Osteocyte (in vitro differentiated cells): ENCODE measurements around the gene SLC4A9. TPM values are rescaled to one million over a fixed set of nuclear protein-coding genes. Genes with fewer than 3 reads are reported as not detected.
"Not testable (repeated sequence)": the region's sequence is repeated elsewhere in the genome, so short reads cannot be mapped to it uniquely, and the experiment has no call there.

Source experiments
- DNase-seq: peaks from one replicate; pipeline ENCODE4 v3.0.0; 2021; ENCODE audit warnings: mixed read lengths; ENCODE audit not compliant: unreplicated experiment; ENCODE audit errors: extremely low spot score
- H3K27ac Mint-ChIP-seq: one replicate; pipeline ENCODE4 v1.8.0; 2021; ENCODE audit warnings: mild to moderate bottlenecking, mixed read lengths; ENCODE audit not compliant: unreplicated experiment
- H3K27me3 Mint-ChIP-seq: one replicate; pipeline ENCODE4 v1.8.0; 2021; ENCODE audit warnings: mixed read lengths; ENCODE audit not compliant: unreplicated experiment
- H3K36me3 Mint-ChIP-seq: one replicate; pipeline ENCODE4 v1.8.0; 2021; ENCODE audit warnings: mixed read lengths; ENCODE audit not compliant: unreplicated experiment
- H3K4me1 Mint-ChIP-seq: one replicate; pipeline ENCODE4 v1.8.0; 2021; ENCODE audit warnings: mixed read lengths; ENCODE audit not compliant: unreplicated experiment
- H3K4me3 Mint-ChIP-seq: one replicate; pipeline ENCODE4 v1.8.0; 2021; ENCODE audit warnings: mild to moderate bottlenecking, moderate library complexity, mixed read lengths; ENCODE audit not compliant: unreplicated experiment
- H3K9me3 Mint-ChIP-seq: one replicate; pipeline ENCODE4 v1.8.0; 2021; ENCODE audit warnings: mixed read lengths; ENCODE audit not compliant: unreplicated experiment
- total RNA-seq: library from RNA; stranded (reverse); gene quantifications from 2 replicates; pipeline ENCODE4 v1.2.1, GENCODE V29; 2021
- TF ChIP-seq, protein P1 (sequence below): fragments of 200-600 bp; sonication (generic); IDR thresholded peaks from 2 replicates; pipeline ENCODE4 v1.5.0; 2021; ENCODE audit warnings: antibody characterized with exemption, mild to moderate bottlenecking, moderate library complexity

The SLC4A9 gene
- total RNA-seq, 1 donor from 2014 or later: not detected

GRCh38 chr5:140420226-140420570 is 60.2 kb downstream of the SLC4A9 start:
- H3K27me3 Mint-ChIP-seq: no peaks in the 10 kb centered on the region
- no peaks in the 10 kb centered on the region for H3K9me3 Mint-ChIP-seq
- H3K27ac Mint-ChIP-seq: no peak overlapping the region
- H3K4me3 Mint-ChIP-seq: no peak overlapping the region
- peaks cover 11% of the 10 kb centered on the region for H3K36me3 Mint-ChIP-seq
- DNase-seq: no peak
- TF ChIP-seq, protein P1, sequence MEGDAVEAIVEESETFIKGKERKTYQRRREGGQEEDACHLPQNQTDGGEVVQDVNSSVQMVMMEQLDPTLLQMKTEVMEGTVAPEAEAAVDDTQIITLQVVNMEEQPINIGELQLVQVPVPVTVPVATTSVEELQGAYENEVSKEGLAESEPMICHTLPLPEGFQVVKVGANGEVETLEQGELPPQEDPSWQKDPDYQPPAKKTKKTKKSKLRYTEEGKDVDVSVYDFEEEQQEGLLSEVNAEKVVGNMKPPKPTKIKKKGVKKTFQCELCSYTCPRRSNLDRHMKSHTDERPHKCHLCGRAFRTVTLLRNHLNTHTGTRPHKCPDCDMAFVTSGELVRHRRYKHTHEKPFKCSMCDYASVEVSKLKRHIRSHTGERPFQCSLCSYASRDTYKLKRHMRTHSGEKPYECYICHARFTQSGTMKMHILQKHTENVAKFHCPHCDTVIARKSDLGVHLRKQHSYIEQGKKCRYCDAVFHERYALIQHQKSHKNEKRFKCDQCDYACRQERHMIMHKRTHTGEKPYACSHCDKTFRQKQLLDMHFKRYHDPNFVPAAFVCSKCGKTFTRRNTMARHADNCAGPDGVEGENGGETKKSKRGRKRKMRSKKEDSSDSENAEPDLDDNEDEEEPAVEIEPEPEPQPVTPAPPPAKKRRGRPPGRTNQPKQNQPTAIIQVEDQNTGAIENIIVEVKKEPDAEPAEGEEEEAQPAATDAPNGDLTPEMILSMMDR: no peak
- H3K4me1 Mint-ChIP-seq: peaks cover 15% of the 10 kb centered on the region

- Mint-ChIP-seq H3K4me1 (peaks cover 15% of the 10 kb centered on the region), H3K9me3 (no peaks in the 10 kb centered on the region), H3K27ac (no peak overlapping the region), H3K36me3 (peaks cover 10% of the 10 kb centered on the region), H3K27me3 (no peaks in the 10 kb centered on the region), H3K4me3 (no peak overlapping the region)
- TF ChIP-seq, protein P1: no peak
- DNase-seq: no peak
Measured at GRCh38 chr5:140420665-140421361, 60.8 kb downstream of the SLC4A9 start.

GRCh38 chr5:140421375-140421774 is 61.4 kb downstream of the SLC4A9 start:
- DNase-seq, H3K9me3 Mint-ChIP-seq, H3K27ac Mint-ChIP-seq, H3K4me3 Mint-ChIP-seq, H3K27me3 Mint-ChIP-seq, H3K36me3 Mint-ChIP-seq: not testable (repeated sequence)
- H3K4me1 Mint-ChIP-seq: peaks cover 15% of the 10 kb centered on the region

DNA sequence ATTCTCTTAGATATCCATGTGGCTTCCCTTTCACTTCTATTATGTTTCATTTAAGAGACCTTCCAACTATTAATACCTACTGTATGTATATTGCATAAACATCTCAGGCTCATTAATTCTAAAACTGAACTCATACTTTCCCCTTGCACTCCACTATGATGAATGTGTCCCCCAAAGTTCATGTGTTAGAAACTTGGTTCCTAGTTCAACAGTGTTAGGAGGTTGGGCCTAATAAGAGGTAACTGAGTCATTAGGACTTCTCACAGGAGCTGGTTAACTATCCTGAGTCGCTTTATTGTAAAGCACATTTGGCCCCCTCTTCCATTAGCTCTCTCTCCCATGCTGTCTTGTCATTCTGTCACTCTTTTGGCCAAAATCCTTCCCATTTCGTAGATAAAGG is 63.6 kb downstream of the SLC4A9 start:
- TF ChIP-seq, protein P1: no peak
- DNase-seq: no peak
- Mint-ChIP-seq H3K27ac (no peak overlapping the region), H3K36me3 (peaks cover 8% of the 10 kb centered on the region), H3K4me3 (no peak overlapping the region), H3K27me3 (no peaks in the 10 kb centered on the region), H3K4me1 (peaks cover 15% of the 10 kb centered on the region), H3K9me3 (no peaks in the 10 kb centered on the region)

DNA sequence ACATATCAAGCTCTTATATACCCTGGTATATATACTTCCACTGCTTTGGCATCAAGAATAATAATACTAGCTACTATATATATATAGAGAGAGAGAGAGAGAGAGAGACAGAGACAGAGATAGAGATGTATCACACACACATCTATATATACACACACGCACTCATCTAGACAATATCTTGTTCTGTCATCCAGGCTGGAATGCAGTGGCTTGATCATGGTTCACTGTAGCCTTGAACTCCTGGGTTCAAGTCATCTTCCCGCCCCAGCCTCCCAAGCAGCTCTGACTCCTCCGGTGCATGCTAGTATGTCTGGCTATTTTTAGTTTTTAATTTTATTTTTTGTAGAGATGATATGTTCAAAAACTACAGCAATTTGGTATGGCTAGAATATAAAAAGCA is 64.1 kb downstream of the SLC4A9 start:
- H3K27me3 Mint-ChIP-seq: no peaks in the 10 kb centered on the region
- no peaks in the 10 kb centered on the region for H3K9me3 Mint-ChIP-seq
- no peak overlapping the region for H3K27ac Mint-ChIP-seq
- H3K4me3 Mint-ChIP-seq: no peak overlapping the region
- H3K36me3 Mint-ChIP-seq: peaks cover 8% of the 10 kb centered on the region
- DNase-seq: no peak
- H3K4me1 Mint-ChIP-seq: peaks cover 15% of the 10 kb centered on the region
- TF ChIP-seq, protein P1: no peak

Other genes starting within 250 kb of the SLC4A9 start
- 11.4 and 11.5 TPM in 2 replicates for gene PURA, start 246.1 kb upstream of the SLC4A9 start, total RNA-seq
- gene IGIP, start 234.3 kb upstream of the SLC4A9 start, total RNA-seq: 4.1 and 4.3 TPM in 2 replicates
- 26.7 and 29.8 TPM in 2 replicates for gene CYSTM1, start 185.0 kb upstream of the SLC4A9 start, total RNA-seq
- 47.8 and 49.6 TPM in 2 replicates for gene PFDN1, start 57.1 kb upstream of the SLC4A9 start, total RNA-seq
- gene HBEGF, start 13.6 kb upstream of the SLC4A9 start, total RNA-seq: 2.7 and 3.6 TPM in 2 replicates
- gene ANKHD1, start 41.6 kb downstream of the SLC4A9 start, total RNA-seq: 80.8 and 82.3 TPM in 2 replicates
- gene EIF4EBP3, start 187.5 kb downstream of the SLC4A9 start, total RNA-seq: 13.2 and 14.7 TPM in 2 replicates
- 41.9 and 43.7 TPM in 2 replicates for gene SRA1, start 197.3 kb downstream of the SLC4A9 start, total RNA-seq
- 62.3 and 70.7 TPM in 2 replicates for gene APBB3, start 204.4 kb downstream of the SLC4A9 start, total RNA-seq
- 79.6 and 80.9 TPM in 2 replicates for gene SLC35A4, start 204.6 kb downstream of the SLC4A9 start, total RNA-seq